Aorta (tissue), 5 donors: ENCODE data around the gene LRCH1. TPM values are rescaled to one million over a fixed set of nuclear protein-coding genes. Genes with fewer than 3 reads are reported as not detected.

Experiments
- ATAC-seq: fragments of 200-7000 bp; cut with Tn5 transposase; one replicate; pipeline ENCODE4 v1.9.1; 2022; ENCODE audit warnings: moderate library complexity; ENCODE audit not compliant: low FRiP score
- DNase-seq, 2 donors: peaks; one replicate each; pipeline ENCODE4 v3.0.0-alpha.2; 2020
- H3K27ac ChIP-seq, 2 donors: one replicate each; pipeline ENCODE4 v1.5.1; 2013; ENCODE audit warnings: low read length in 2 of 2, mild to moderate bottlenecking in 2 of 2, moderate library complexity in 2 of 2, control low read depth in 1 of 2, inconsistent platforms in 1 of 2, low read depth in 1 of 2
- H3K27me3 ChIP-seq, 2 donors: one replicate each; pipeline ENCODE4 v1.6.1; 2013; ENCODE audit warnings: control low read depth in 1 of 2, low read length in 1 of 2, mild to moderate bottlenecking in 1 of 2, moderate library complexity in 1 of 2; ENCODE audit not compliant: insufficient read depth in 2 of 2, control insufficient read depth in 1 of 2
- H3K36me3 ChIP-seq, 2 donors: one replicate each; pipeline ENCODE4 v1.6.1; 2013; ENCODE audit warnings: control low read depth in 1 of 2, low read length in 1 of 2, mild to moderate bottlenecking in 1 of 2; ENCODE audit not compliant: insufficient read depth in 2 of 2, control insufficient read depth in 1 of 2
- H3K4me1 ChIP-seq, 2 donors: one replicate each; pipeline ENCODE4 v1.6.1; 2013; ENCODE audit warnings: low read length in 2 of 2, control low read depth in 1 of 2, mild to moderate bottlenecking in 1 of 2, moderate library complexity in 1 of 2; ENCODE audit not compliant: insufficient read depth in 2 of 2, control insufficient read depth in 1 of 2
- H3K4me3 ChIP-seq, 2 donors: one replicate each; pipeline ENCODE4 v1.5.1; 2013; ENCODE audit warnings: low read length in 2 of 2, control low read depth in 1 of 2, mild to moderate bottlenecking in 1 of 2
- H3K9me3 ChIP-seq: one replicate; pipeline ENCODE4 v1.6.1; 2013; ENCODE audit warnings: mild to moderate bottlenecking, low read length; ENCODE audit not compliant: control insufficient read depth
- WGBS, 2 donors: extraction: QIAGEN DNeasy Blood & Tissue Kit; methylation state at CpG; one replicate each; pipeline ENCODE4 v1.1.7; 2013; 5-methylcytosine and 5-hydroxymethylcytosine counted together
- intact Hi-C, 2 donors: fragments of 100-400 bp; cut with DNase I; formaldehyde crosslinking; loops; one replicate each; pipeline versions ENCODE4 v1.14.2 to v1.15.0; 2022
- polyA plus RNA-seq, 2 donors: library from polyadenylated mRNA; stranded (reverse); fragments of 200-250 nt; gene quantifications; one replicate each; pipeline ENCODE4 v1.2.3, GENCODE V29; 2013
- total RNA-seq, 2 donors: library from RNA; stranded (reverse); fragmentation: NEBNext Ultra II Directional; extraction: Animal tissue kit (Norgen Biotek cat#: 25700); gene quantifications; one replicate each; pipeline ENCODE4 v1.2.1, GENCODE V29; 2021
- donor health status: healthy with polysubstance abuse.
- donor health status: Bipolar disorder and iron deficiency.
- donor health status: DM: no; HTN: no; CAD: no.
- donor health status: DM: no; HTN: no; CAD: no.
- donor health status: DM: yes; HTN: yes; CAD: no.

LRCH1 gene
- total and polyA plus RNA-seq, 4 donors = 12.3 to 46.5 (median 28.8) TPM

GRCh38 chr13:46529216-46529919 lies 23.6 kb upstream of the LRCH1 start:
- Histone ChIP-seq H3K4me3 (no peak overlapping the region), H3K27me3 (no peaks in the 10 kb centered on the region), H3K36me3 (no peaks in the 10 kb centered on the region), H3K4me1 (peaks cover 0 to 4% of the 10 kb centered on the region in 2 donors), H3K27ac (no peak overlapping the region), H3K9me3 (peaks cover 3% of the 10 kb centered on the region)
- intact Hi-C loops = no loop called here
- DNase-seq (no peak), ATAC-seq (no peak)
- 71 to 80% methylated on average over 4 of the region's 4 CpGs for WGBS, 2 donors

- Histone ChIP-seq H3K27ac (no peak overlapping the region), H3K4me3 (no peak overlapping the region), H3K36me3 (no peaks in the 10 kb centered on the region), H3K9me3 (peaks cover 3% of the 10 kb centered on the region), H3K27me3 (no peaks in the 10 kb centered on the region), H3K4me1 (peaks cover 0 to 4% of the 10 kb centered on the region in 2 donors)
- ATAC-seq (peak; percentile 34), DNase-seq (no peak)
- 40 to 42% methylated on average over 4 of the region's 4 CpGs for WGBS, 2 donors
- intact Hi-C loops = no loop called here
Measured at GRCh38 chr13:46530084-46530935, 22.7 kb upstream of the LRCH1 start.

DNA sequence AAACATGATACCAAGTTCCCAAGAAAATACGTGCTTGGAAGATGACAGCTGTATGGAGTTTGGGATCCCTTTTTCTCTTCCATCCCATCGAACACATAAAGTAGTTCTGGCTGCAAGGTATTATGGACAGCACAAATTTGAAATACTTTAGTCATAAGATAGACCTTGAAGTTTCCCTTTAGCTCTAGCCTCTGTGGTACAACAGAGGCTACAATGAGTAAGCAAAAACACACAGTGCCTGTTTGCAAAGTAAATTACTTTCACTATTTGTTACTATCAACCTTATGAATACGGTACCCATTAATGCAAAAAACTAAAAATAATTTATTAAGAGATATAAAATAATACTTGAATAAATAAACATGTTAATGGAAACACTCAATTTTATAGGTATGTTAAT lies 21.0 kb upstream of the LRCH1 start:
- H3K9me3 ChIP-seq = no peaks in the 10 kb centered on the region
- intact Hi-C loops = no loop called here
- H3K4me3 ChIP-seq = no peak overlapping the region
- H3K27me3 ChIP-seq = no peaks in the 10 kb centered on the region
- peaks cover 0 to 4% of the 10 kb centered on the region in 2 donors for H3K4me1 ChIP-seq
- DNase-seq (no peak), ATAC-seq (no peak)
- WGBS, 2 donors = 82 to 89% methylated on average over 3 of the region's 3 CpGs
- H3K27ac ChIP-seq = no peak overlapping the region
- no peaks in the 10 kb centered on the region for H3K36me3 ChIP-seq

DNA sequence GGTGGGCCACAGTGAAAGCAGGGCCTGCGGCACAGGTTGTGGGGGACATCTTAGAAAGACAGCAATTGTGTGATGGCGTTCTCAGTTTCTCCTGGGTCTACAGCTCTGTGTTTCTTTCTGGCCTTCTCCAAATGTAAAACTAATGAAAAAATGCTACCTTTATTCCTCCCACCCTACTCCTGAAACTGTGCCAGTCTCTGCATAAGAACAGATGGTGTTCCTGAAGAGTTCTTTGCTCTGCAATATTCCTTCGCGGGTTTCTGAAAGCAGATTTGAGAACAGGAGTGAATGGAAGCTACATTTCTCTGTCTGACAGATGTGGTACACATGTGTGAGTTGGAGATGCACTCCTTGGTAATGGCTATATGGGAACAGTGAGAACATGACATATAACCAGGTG lies 18.0 kb upstream of the LRCH1 start:
- no peak for ATAC-seq
- H3K4me3 ChIP-seq = no peak overlapping the region
- no peak for DNase-seq
- no peaks in the 10 kb centered on the region for H3K9me3 ChIP-seq
- no peak overlapping the region for H3K27ac ChIP-seq
- no peaks in the 10 kb centered on the region for H3K36me3 ChIP-seq
- intact Hi-C loops = no loop called here
- peaks cover 0 to 4% of the 10 kb centered on the region in 2 donors for H3K4me1 ChIP-seq
- 98 to 100% methylated on average over 4 of the region's 4 CpGs for WGBS, 2 donors
- H3K27me3 ChIP-seq = no peaks in the 10 kb centered on the region

GRCh38 chr13:46535825-46536224 lies 17.1 kb upstream of the LRCH1 start:
- Histone ChIP-seq H3K27ac (no peak overlapping the region), H3K9me3 (no peaks in the 10 kb centered on the region), H3K4me3 (no peak overlapping the region), H3K27me3 (no peaks in the 10 kb centered on the region), H3K36me3 (no peaks in the 10 kb centered on the region), H3K4me1 (peaks cover 0 to 4% of the 10 kb centered on the region in 2 donors)
- 93 to 100% methylated on average over 1 of the region's 1 CpG for WGBS, 2 donors
- DNase-seq (no peak), ATAC-seq (no peak)
- intact Hi-C loops = no loop called here

GRCh38 chr13:46536341-46536740 lies 16.6 kb upstream of the LRCH1 start:
- ATAC-seq (no peak), DNase-seq (no peak)
- 94 to 95% methylated on average over 2 of the region's 2 CpGs for WGBS, 2 donors
- Histone ChIP-seq H3K27me3 (no peaks in the 10 kb centered on the region), H3K4me3 (no peak overlapping the region), H3K27ac (no peak overlapping the region), H3K36me3 (no peaks in the 10 kb centered on the region), H3K9me3 (no peaks in the 10 kb centered on the region), H3K4me1 (peaks cover 0 to 4% of the 10 kb centered on the region in 2 donors)
- intact Hi-C loops = no loop called here

- ATAC-seq (no peak), DNase-seq (no peak)
- WGBS, 2 donors = 84 to 93% methylated on average over 3 of the region's 3 CpGs
- no peaks in the 10 kb centered on the region for H3K36me3 ChIP-seq
- H3K9me3 ChIP-seq = no peaks in the 10 kb centered on the region
- H3K27me3 ChIP-seq = no peaks in the 10 kb centered on the region
- intact Hi-C loops = no loop called here
- no peak overlapping the region for H3K27ac ChIP-seq
- H3K4me1 ChIP-seq = no peaks in the 10 kb centered on the region
- no peak overlapping the region for H3K4me3 ChIP-seq
Measured at GRCh38 chr13:46539231-46539630, 13.7 kb upstream of the LRCH1 start.

GRCh38 chr13:46541210-46541609 lies 11.8 kb upstream of the LRCH1 start:
- Histone ChIP-seq H3K36me3 (no peaks in the 10 kb centered on the region), H3K4me3 (no peak overlapping the region), H3K27me3 (no peaks in the 10 kb centered on the region), H3K4me1 (no peaks in the 10 kb centered on the region), H3K27ac (no peak overlapping the region), H3K9me3 (no peaks in the 10 kb centered on the region)
- 81 to 89% methylated on average over 4 of the region's 4 CpGs for WGBS, 2 donors
- DNase-seq (no peak), ATAC-seq (no peak)
- intact Hi-C loops = loop anchor here in 1 of 2 donors (10.0 kb wide), 1 partner anchor 46 kb away; no protein-coding TSS in a partner anchor
